ENCODE results near the gene ANKRD66.

The ANKRD66 gene

DNA sequence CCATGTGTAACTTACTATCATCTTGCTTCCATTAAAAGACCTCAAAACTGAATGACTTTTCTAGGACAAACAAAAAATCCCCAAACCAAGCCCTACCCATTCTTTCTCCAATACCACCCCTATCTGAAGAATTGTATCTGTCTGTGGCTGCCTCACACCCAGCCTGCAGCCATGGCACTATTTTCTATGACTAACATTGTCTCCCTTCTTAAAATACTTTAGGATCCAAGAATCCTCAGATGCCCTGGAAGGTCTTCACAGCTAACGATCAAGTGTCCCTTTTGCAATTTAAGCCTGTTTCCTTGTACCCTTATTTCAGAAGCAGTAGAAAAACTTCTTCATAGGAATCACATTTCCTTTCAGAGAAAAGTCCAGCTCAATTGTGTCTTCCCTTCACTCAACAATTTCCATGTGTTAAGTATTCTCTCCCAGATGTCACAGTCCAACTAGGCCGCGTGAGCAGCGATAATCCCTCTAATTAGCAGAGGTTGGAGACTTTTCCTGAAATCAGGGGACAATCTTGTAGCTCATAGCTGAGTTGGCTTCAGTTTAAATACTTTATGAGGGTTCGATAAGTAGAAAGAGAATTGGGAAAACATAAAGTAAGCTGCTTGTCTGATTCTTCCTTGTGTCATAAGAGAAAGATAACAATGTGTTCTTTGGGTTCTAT is 41.3 kb downstream of the ANKRD66 start:
- ATAC-seq (replicated peaks) (no peak), DNase-seq (no peak)
- H3K27me3 Mint-ChIP-seq, result peaks cover 7 to 38% of the 10 kb centered on the region in 2 donors
- H3K9me3 Mint-ChIP-seq, result no peaks in the 10 kb centered on the region
- H3K36me3 Mint-ChIP-seq (ENCODE audit: insufficient read depth), result no peaks in the 10 kb centered on the region
- H3K4me3 Mint-ChIP-seq, result no peak overlapping the region
- H3K27ac Mint-ChIP-seq, result no peak overlapping the region
- no peaks in the 10 kb centered on the region for H3K4me1 Mint-ChIP-seq (ENCODE audit: low read depth in 2 of 2)

DNA sequence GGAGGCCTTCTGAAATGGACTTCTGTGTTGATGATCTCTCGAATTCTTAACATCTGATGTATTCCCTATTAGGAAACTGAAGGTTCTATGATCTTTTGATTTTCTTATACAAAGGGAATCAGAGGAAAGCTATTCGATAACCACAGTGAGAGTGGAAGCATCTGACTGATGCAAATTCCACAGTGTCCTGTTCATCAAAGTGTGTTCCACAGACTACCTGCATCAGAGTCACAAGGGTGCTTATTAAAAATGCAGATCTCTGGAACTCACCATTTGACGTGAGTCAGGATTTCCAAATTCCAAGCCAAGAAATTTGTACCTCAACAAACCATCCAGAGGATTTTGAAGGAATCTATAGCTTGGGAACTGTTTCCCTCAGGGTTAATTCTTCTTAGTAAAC is 42.1 kb downstream of the ANKRD66 start:
- DNase-seq (no peak), ATAC-seq (replicated peaks) (no peak)
- Mint-ChIP-seq H3K27ac (no peak overlapping the region), H3K4me1 (ENCODE audit: low read depth in 2 of 2) (no peaks in the 10 kb centered on the region), H3K27me3 (peaks cover 7 to 38% of the 10 kb centered on the region in 2 donors), H3K9me3 (no peaks in the 10 kb centered on the region), H3K4me3 (no peak overlapping the region), H3K36me3 (ENCODE audit: insufficient read depth) (no peaks in the 10 kb centered on the region)

DNA sequence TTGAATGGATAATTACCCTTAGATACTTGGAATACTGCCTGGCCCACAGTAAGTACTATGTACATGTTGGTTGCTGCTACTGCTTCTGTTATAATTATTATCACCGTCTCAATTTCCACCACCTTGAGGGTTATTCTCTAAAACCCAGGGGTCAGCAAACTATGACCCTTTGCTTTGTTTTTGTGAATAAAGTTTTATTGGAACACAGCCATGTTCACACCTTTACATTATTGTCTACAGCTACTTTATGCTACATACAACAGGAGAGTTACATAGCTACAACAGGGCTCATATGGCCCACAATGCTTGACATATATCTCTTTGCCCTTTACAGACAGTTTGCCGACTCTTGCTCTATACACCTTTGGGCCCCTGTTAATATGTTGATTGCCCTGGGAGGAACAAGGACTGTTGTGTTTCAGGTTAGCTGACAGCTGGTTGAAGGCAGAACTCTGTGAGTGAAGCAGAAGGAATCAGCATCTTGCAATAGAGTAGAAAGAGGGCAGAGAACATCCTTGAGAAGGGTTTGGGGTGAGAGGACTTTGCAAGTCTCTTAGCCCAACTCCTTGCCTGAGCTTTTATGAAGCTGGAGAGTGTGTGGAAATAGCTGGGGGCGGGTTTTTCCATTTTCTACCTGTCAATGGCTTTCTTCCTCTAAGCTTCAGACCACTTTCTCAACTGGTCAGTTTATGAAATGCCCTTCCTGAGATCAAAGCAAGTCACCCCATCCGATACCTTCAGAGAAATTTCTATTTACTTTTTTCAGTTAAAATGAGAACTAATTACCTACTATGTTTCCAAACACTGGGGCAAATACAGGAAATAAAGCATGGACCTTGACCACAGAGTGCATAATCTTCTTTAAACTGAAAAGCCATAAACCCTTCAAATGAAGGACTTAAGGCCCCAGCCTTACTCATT is 43.0 kb downstream of the ANKRD66 start:
- Mint-ChIP-seq H3K36me3 (ENCODE audit: insufficient read depth) (no peaks in the 10 kb centered on the region), H3K27ac (no peak overlapping the region), H3K9me3 (no peaks in the 10 kb centered on the region), H3K27me3 (peaks cover 7 to 38% of the 10 kb centered on the region in 2 donors), H3K4me3 (no peak overlapping the region), H3K4me1 (ENCODE audit: low read depth in 2 of 2) (no peaks in the 10 kb centered on the region)
- DNase-seq (no peak), ATAC-seq (replicated peaks) (no peak)

DNA sequence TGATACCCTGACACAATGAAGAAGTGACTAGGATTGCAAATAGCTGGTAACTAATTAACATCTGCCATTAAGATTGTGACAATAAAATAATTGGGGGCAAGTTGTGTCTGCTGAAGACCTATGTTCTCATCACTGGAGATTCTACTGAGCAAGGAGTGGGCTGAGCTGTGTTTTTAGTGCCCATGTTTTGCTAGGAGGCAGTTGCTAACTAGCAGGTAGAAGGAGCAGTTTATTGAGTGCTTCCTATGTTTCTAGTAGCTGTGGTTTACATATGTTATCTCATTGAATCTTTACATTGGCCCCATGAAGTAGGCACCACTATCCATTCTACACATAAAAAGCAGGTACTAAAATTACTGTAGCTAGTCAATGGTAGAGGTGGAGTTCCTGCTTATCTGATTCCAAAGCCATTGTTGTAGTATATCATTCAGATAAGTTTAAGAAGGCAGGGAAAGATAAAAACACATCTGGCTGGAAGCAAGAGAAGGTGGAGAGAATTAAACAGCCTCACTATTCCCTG is 43.7 kb downstream of the ANKRD66 start:
- no peak for ATAC-seq (replicated peaks)
- H3K36me3 Mint-ChIP-seq (ENCODE audit: insufficient read depth), result no peaks in the 10 kb centered on the region
- no peak overlapping the region for H3K4me3 Mint-ChIP-seq
- H3K27me3 Mint-ChIP-seq, result peaks cover 14 to 45% of the 10 kb centered on the region in 2 donors
- H3K4me1 Mint-ChIP-seq (ENCODE audit: low read depth in 2 of 2), result no peaks in the 10 kb centered on the region
- no peaks in the 10 kb centered on the region for H3K9me3 Mint-ChIP-seq
- no peak for DNase-seq
- no peak overlapping the region for H3K27ac Mint-ChIP-seq

DNA sequence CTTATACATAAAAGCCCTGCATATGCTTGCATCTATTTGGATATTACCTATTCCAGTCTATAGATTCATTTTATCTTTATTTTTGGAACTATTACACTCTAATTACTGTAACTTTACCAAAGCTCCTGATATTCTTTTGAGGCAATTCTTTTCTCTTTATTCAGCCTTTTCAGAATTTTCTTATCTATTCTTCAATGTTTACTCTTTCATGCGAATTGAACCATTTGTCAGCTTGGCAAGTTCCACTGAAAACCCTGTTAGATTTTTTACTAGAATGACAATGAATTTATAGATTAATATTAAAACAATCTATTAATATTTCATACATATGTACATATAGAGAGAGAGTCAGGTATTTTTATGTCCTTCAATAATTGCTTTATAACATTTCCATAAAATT is 45.9 kb downstream of the ANKRD66 start:
- peaks cover 24 to 43% of the 10 kb centered on the region in 2 donors for H3K27me3 Mint-ChIP-seq
- H3K9me3 Mint-ChIP-seq, result no peaks in the 10 kb centered on the region
- no peaks in the 10 kb centered on the region for H3K36me3 Mint-ChIP-seq (ENCODE audit: insufficient read depth)
- H3K4me3 Mint-ChIP-seq, result no peak overlapping the region
- ATAC-seq (replicated peaks) (no peak), DNase-seq (no peak)
- no peaks in the 10 kb centered on the region for H3K4me1 Mint-ChIP-seq (ENCODE audit: low read depth in 2 of 2)
- no peak overlapping the region for H3K27ac Mint-ChIP-seq

DNA sequence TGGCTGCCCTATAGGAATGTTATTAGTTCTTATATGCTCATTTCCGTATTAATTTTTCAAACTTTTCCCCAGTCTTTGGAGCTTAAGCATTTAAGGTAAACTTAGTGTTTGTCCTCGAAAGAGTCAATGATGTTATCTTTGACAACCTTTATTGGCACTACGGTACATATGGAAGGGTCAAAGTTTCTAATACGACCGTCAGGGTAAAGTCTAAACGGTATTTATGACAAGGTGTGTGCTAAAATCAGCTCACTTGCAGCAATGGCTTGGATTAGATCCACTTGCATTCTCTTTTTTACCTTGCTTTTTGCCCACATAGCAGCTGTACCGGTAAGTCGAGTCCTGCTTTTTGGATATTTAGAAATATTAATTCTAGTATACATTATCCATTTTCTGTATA is 46.4 kb downstream of the ANKRD66 start, which contains the start of gene MEP1A:
Gene MEP1A, plus strand, starts transcription at position 252 of the 400 bp plus-strand sequence. Its CDS starts 10 bp downstream, at position 262.
- Mint-ChIP-seq H3K27ac (no peak within 1 kb of the TSS), H3K9me3 (no peaks in the 10 kb centered on the region), H3K4me3 (no peak within 1 kb of the TSS), H3K4me1 (ENCODE audit: low read depth in 2 of 2) (no peaks in the 10 kb centered on the region), H3K36me3 (ENCODE audit: insufficient read depth) (no peaks in the 10 kb centered on the region), H3K27me3 (peaks cover 19 to 38% of the 10 kb centered on the region in 2 donors)
- ATAC-seq (replicated peaks) (no peak), DNase-seq (no peak)

DNA sequence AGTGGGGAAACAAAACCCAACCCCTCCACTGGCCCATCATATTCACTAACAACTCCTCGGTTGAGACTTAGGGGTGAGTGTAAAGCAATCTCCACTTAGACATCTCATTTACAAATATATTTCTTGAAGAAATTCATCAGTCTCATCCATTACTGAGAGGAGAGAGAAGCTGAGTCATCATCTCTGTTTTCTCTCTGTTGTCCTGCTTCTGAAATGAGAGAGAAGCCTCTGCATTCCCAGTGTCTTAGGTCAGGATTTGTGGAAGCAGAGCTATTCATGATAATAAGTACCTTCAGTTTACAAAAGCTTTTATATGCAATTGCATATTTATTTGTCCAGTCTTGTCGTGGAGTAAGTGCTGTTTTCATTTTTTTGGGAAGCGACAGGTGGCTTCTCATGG is 47.3 kb downstream of the ANKRD66 start:
- ATAC-seq (replicated peaks) (no peak), DNase-seq (no peak)
- Mint-ChIP-seq H3K36me3 (ENCODE audit: insufficient read depth) (no peaks in the 10 kb centered on the region), H3K9me3 (no peaks in the 10 kb centered on the region), H3K4me3 (no peak overlapping the region), H3K4me1 (ENCODE audit: low read depth in 2 of 2) (no peaks in the 10 kb centered on the region), H3K27ac (no peak overlapping the region), H3K27me3 (peaks cover 19 to 32% of the 10 kb centered on the region in 2 donors)

DNA sequence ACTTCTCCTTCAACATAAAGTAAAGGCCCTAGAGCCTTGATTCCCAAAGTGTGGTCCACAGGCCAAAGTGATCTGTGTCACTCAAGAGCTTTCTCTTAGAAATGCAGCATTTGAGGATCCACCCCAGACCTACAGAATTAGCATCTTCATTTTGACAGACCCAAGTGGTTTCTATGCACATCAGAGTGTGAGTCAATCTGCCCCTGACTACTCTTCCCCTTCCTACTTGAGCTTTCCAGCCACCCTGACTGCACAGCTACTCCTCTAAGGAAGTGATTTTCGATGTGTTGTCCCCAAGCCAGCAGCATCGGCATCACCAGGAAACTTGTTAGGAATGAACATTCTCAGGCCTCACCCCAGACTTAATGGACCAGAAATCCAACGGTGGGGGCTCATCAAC is 49.1 kb downstream of the ANKRD66 start:
- Mint-ChIP-seq H3K4me1 (ENCODE audit: low read depth in 2 of 2) (no peaks in the 10 kb centered on the region), H3K27me3 (peaks cover 19 to 22% of the 10 kb centered on the region in 2 donors), H3K4me3 (no peak overlapping the region), H3K9me3 (no peaks in the 10 kb centered on the region), H3K36me3 (ENCODE audit: insufficient read depth) (no peaks in the 10 kb centered on the region), H3K27ac (no peak overlapping the region)
- no peak for ATAC-seq (replicated peaks)
- DNase-seq, result no peak

DNA sequence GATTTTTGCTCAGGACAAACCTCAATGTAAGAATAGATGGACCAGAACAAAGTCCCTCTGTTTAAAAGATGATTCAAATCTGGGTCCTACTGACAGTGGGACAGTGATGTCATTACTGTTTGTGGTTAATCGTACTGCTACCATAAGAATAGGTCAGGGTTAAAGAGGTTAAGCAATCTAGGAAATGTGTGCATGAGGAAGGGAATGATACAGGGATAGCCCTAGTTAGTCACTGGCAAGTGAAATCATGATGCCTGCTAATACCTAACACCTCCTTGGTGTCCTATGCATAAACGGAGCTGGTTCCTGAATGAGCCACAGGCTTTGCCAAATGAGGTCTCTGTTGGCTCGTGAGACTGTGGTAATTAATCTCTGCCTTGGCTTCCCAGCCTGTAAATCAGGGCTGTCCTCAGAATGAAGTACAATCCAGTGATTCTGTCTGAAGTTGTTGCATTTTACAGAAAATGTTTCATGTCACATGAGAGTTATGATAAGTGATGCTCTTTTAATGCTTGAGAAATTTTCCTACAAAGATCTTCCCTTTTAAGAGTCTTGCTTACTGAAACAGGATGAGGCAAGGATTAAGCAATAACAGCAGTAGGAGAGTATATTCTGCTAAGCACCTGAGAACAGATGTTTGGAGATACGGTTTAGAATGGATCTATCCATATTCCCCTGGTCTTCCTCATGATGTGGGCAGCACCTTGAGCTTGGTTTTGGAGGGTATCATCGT is 50.3 kb downstream of the ANKRD66 start:
- Mint-ChIP-seq H3K9me3 (no peaks in the 10 kb centered on the region), H3K4me1 (ENCODE audit: low read depth in 2 of 2) (no peaks in the 10 kb centered on the region), H3K4me3 (no peak overlapping the region), H3K36me3 (ENCODE audit: insufficient read depth) (no peaks in the 10 kb centered on the region), H3K27ac (no peak overlapping the region), H3K27me3 (peaks cover 19 to 22% of the 10 kb centered on the region in 2 donors)
- ATAC-seq (replicated peaks) (no peak), DNase-seq (no peak)

DNA sequence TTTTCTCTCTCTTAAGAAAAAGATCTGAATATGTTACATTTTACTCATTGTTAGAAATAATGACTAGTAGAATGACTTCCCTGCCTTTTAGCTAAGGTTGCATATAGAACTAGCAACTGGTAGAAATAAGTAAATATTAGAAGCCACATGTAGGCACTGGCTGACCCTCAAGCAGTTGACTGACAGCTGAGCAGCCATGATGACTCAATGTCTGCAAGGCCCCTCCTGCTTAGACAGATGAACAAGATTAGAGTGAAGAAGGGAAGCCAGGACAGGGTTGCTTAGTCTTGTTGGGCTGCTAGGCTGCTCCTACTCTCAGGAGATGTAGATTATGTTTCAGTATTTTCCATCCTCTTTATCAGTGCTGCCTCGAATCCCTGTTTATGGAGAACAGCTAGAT is 52.9 kb downstream of the ANKRD66 start:
- Mint-ChIP-seq H3K36me3 (ENCODE audit: insufficient read depth) (no peaks in the 10 kb centered on the region), H3K9me3 (no peaks in the 10 kb centered on the region), H3K4me1 (ENCODE audit: low read depth in 2 of 2) (no peaks in the 10 kb centered on the region), H3K4me3 (no peak overlapping the region), H3K27me3 (peaks cover 22 to 25% of the 10 kb centered on the region in 2 donors), H3K27ac (no peak overlapping the region)
- DNase-seq (no peak), ATAC-seq (replicated peaks) (no peak)

DNA sequence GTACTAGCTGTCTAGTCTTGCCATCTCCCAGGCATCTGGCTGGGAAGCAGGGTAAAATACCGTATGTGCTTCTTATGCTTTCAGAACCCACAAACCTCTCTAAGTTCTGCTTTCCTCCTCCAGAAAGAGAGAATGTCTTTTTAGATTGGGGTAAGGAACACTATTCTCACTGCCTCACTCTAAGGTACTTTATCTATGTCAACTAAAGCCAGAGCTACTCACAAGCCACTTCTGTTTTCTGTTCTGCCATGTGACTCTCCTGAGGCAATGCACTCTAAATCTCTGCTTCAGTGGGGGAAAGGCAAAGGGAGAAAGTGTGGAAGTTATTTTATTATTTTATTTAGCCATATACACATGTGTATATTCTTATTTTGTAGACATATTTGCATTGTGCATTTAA is 62.1 kb downstream of the ANKRD66 start:
- no peak overlapping the region for H3K4me3 Mint-ChIP-seq
- H3K9me3 Mint-ChIP-seq, result peaks cover 0 to 5% of the 10 kb centered on the region in 2 donors
- no peaks in the 10 kb centered on the region for H3K36me3 Mint-ChIP-seq (ENCODE audit: insufficient read depth)
- H3K27me3 Mint-ChIP-seq, result peaks cover 29 to 39% of the 10 kb centered on the region in 2 donors
- no peaks in the 10 kb centered on the region for H3K4me1 Mint-ChIP-seq (ENCODE audit: low read depth in 2 of 2)
- no peak overlapping the region for H3K27ac Mint-ChIP-seq
- ATAC-seq (replicated peaks) (no peak), DNase-seq (no peak)

Measured in effector memory CD8-positive, alpha-beta T cell (primary cell).